GM21381 (cell line): ENCODE results near the gene ATXN10.
A peak's percentile ranks its signal among the peaks of the same experiment; 100 is the strongest.
"Not testable (repeated sequence)": the region's sequence is repeated elsewhere in the genome, so short reads cannot be mapped to it uniquely, and the experiment has no call there.

Source experiments
- ATAC-seq: cut with Tn5 transposase; IDR thresholded peaks from one replicate; pipeline ENCODE4 v1.9.1; 2021; ENCODE audit warnings: mild to moderate bottlenecking, moderate library complexity; ENCODE audit not compliant: unreplicated experiment

ATXN10 gene, protein sequence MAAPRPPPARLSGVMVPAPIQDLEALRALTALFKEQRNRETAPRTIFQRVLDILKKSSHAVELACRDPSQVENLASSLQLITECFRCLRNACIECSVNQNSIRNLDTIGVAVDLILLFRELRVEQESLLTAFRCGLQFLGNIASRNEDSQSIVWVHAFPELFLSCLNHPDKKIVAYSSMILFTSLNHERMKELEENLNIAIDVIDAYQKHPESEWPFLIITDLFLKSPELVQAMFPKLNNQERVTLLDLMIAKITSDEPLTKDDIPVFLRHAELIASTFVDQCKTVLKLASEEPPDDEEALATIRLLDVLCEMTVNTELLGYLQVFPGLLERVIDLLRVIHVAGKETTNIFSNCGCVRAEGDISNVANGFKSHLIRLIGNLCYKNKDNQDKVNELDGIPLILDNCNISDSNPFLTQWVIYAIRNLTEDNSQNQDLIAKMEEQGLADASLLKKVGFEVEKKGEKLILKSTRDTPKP

DNA sequence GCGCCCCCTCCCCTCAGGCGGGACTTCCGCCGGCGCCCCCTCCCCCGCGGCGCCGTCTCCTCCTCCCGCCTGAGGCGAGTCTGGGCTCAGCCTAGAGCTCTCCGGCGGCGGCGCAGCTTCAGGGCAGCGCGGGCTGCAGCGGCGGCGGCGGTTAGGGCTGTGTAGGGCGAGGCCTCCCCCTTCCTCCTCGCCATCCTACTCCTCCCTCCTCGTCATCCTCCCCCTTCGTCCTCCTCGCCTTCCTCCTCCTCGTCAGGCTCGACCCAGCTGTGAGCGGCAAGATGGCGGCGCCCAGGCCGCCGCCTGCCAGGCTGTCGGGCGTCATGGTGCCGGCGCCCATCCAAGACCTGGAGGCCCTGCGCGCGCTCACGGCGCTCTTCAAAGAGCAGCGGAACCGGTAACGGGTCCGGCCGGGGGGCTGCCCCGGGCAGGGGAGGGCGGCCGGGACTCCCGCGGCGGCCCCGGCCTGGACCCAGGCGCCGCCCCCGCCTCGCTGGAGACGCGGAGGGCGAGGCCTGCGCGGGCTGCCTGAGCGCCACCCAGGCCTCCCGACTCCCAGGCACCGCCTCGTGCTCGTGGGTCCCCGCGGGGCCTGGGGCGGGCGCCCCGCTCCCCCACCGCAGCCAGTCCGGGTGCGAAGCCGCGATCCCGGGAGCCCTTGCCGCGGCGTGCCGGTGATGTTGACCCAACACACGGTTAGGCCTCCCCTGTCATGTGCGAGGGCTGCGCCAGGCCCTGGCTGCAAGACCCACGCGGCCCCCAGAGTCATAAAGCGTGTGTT is at the start of gene ATXN10:
ATXN10 (plus strand) TSS at position 52 of the 781 bp plus-strand sequence; CDS start at position 282, 230 bp downstream.
- ATAC-seq = peak; percentile 54

DNA sequence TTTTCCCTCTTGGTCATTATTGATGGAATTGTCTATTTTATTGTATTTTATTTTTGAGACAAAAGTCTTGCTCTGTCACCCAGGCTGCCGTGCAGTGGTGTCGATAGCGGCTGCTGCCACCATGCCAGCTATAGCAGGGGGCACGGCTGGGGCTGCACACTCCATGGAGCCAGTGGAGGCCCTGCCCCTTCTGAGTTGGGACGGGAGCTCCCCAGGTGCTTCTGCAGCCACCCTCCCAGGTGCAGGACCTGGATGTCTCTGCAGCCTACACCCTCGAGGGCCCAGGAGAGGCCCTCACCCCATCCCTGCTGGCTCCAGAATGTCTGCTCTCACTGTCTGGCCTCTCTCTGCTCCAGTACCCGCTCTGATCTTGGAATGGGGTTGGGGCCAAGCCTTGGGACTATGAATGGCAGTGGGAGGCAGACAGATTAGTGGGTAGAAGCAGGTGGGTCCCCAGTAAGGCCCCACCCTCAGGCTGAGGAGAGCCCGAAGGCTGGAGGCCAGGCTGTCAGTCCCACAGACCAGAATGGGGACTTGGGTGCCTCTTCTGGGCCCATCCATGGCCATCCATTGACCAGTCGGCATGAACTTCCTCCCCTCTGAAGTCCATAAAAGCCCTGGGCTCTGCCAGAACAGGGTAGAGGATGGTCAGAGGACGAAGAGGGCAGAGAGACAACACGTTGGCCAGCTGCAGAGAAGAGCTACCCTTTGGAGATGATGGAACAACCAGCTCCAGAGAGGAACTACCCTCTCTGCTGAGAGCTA is 49.6 kb upstream of the ATXN10 start:
- ATAC-seq = no peak

DNA sequence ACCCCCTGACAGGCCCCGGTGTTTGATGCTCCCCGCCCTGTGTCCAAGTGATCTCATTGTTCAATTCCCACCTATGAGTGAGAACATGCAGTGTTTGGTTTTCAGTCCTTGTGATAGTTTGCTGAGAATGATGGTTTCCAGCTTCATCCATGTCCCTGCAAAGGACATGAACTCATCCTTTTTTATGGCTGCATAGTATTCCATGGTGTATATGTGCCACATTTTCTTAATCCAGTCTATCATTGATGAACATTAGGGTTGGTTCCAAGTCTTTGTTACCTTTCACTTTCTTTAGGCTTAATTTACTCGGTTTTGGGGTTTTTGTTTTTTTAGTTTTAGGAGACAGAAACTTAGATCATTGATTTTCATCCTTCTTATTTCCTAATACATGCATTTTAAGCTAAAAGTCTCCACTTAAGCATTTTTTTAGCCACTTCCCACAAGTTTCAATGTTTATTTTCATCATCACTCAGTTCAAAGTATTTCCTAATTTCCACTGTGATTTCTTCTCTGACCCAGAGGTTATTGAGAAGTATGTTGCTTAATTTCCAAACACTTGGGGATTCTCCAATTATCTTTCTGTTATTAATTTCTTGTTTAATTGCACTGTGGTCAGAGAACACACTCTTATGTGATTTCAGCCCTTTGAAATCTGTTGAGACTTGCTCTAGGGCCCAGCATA is 48.0 kb upstream of the ATXN10 start:
- not testable (repeated sequence) for ATAC-seq

DNA sequence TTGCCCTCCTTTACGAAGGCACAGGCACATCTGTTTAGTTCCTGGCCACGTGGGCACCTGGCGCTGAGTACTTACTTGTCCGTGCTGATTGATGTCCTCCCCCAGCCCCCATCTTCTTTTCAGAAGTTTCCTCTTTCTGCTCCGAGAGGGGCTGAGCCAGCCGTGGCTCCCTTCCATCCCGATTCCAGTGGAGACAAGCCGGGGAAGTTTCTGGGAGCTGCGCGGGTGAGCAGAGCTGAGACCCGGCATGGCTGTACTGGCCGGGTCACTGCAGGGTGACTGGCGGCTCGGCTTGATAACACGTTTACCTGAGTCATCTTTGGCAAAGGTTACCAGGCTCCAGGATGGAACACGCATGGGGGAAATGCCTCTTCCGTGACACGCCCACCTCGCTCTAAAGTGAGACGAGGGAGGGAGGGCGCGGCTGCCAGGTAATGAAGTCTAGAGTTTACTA is 45.4 kb upstream of the ATXN10 start:
- ATAC-seq = no peak

DNA sequence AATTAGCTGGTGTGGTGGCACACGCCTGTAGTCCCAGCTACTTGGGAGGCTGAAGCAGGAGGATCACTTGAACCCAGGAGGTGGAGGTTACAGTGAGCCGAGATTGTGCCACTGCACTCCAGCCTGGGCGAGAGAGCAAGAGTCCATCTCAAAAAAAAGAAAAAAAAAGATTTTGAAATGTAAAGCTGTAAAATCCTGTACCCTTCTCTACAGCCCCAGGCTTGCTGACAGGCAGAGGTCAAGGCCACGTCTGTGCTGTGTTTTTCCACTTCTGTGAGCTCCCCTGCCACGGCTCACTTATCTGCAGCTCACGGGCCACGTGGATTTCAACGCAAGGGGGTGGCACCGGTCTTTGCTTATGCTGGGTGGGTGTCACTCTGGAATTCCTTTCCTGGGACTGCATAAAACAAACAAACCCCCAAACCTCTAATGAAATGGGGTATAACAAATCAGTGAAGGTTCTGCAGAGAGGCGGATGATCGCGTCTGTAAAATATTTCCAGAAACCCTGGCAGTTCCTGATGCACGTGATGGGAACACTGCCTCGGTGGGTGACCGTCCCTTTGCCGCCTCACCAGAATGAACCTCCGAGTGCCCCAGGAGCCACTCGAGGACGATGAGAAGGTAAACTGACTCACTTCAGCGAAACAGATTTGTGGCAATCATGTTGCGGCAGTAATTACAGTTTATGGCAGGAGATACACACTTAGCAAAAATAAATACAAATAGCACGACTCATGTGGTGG is 44.0 kb upstream of the ATXN10 start:
- ATAC-seq = no peak

DNA sequence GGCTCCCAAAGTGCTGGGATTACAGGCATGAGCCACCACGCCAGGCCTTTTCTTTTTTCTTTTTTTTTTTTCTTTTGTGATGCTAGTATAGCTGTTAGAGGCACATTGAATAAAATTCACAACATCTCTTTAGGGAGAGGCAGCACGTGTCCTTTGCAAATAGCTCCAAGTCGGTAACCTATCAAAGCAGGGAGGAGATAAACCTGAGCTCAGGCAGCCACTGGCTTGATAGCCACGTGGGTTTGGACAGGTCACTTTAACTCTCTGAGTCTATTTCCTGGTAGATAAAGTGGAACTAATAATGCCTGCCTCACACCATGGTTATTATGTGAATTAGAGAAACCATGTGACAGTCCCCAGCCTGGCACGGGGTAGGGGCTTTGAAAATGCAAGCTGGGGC is 43.1 kb upstream of the ATXN10 start:
- no peak for ATAC-seq

DNA sequence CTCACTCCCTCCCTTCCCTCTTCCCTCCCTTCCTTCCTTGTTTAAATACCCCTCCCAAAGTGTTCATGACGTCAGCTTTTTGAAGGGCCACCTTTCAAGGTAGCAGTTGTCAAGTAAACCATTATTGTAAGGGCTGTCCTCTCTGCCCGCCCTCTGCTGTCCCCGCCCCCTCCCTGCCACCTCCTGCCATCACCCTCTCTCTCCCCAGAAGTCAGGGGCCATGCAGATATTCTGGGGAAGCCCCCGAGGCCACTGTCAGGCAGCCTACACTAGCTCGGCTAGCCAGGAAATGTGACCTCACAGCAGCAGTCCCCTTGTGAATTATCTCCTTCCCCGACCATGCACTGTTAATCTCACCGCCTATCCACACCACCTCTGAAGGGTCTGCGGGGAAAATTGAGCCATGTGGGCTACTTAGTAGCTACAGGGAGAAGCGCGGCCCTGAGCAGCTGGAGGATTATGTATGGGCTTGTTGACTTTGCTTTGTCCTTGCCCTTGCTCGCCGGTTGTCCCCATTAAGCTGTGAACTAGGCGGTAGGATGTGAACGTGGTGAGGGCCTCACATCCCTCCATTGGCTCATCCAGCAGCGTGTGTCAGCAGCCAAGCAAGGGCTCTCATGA is 42.1 kb upstream of the ATXN10 start:
- no peak for ATAC-seq

DNA sequence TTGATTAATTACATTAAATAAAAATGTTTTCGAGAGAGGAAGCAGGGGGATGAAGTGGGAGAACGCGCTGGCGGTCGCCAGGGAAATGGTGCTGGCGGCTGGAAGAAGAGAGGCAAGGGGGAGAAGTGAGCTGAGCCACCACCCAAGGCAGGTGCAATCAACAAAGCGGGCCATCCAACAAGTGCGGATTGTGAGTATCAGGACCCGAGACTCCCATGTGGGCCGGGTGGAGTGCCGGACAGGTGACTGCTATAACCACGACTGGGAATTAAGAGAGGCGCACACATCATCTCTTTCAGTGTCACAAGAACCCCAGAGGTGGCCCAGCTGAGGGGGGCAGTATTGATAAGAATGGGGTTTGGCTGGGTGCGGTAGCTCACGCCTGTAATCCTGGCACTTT is 41.2 kb upstream of the ATXN10 start:
- no peak for ATAC-seq

DNA sequence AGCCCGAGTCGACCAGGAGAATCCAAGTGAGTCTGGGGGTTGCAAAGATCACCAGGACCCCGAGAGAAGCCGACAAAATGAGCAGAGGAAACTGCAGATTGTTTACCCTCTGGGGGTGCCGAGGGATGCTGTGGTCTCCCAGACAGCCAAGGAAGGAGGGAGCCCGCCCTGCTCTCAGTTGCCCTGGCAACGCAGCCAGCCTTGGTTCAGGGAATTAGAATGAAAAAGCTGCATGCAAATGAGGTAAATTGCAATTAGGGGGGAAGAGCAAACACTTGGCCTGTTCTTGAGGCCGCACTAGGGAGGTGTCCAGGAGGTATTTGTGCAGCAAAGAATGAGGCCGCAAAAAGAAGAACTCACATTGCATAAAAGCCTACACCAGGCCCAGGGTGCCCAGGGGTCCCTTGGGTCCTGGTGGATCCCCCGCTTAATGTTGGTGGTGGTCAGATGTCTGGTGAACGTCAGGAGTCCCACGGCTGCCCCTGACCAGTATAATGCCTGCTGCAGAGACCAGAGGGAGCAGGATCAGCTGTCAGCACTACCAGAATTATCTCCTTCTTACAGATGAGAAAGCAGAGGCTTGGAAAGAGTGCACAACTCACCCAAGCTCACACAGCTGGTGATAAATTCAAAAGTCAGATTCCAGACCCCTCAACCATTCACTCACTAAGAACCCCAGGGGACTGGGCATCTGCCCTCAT is 40.3 kb upstream of the ATXN10 start:
- no peak for ATAC-seq

DNA sequence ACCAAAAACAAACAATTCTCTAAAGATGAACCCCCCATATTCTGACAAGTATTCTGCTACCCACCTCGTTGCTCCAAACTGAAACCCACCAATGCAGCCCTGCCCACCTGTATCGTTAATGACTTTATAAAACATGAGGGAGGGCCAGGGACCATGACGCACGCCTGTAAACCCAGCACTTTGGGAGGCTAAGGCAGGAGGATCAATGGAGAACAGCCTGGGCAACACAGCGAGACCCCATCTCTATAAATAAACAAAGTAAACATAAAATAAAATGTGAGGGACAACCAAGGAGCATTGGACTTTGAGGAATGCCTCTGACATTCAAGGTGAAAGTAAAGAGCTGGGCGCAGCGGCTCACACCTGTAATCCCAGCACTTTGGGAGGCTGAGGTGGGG is 39.8 kb upstream of the ATXN10 start:
- ATAC-seq = no peak

DNA sequence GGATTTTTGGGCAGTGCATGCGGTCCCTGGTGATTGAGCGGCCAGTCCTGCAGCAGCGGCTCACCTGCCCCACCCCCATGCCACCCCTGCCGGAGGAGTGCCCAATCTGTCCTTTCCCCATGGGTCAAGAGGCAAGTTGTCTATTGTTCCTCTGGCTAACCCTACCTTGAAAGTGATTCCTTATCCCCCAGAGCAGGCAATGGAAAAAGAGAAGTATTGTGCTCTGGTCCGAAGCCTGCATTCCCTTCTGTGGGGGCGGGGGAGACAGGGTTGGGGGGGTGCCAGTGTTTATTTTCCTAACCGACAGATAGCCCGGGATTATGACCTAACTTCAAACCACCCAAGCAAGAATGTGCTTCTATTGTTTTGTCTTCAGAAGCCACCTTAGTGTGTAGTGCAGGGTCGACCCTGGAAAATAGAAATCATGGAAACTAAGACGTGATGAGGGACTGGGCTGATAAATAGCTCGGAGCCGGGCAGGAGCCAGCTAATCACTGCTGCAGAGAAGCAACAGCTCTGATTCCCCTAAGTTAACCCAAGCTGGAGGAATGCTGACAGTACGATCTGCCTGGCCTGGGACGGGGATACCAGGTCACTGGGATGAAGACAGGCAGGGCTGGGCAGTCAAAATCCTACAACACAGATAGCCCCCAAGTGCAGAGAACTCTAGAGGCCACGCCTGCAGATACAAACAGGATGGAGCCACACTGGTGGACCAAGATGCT is 38.7 kb upstream of the ATXN10 start:
- no peak for ATAC-seq

DNA sequence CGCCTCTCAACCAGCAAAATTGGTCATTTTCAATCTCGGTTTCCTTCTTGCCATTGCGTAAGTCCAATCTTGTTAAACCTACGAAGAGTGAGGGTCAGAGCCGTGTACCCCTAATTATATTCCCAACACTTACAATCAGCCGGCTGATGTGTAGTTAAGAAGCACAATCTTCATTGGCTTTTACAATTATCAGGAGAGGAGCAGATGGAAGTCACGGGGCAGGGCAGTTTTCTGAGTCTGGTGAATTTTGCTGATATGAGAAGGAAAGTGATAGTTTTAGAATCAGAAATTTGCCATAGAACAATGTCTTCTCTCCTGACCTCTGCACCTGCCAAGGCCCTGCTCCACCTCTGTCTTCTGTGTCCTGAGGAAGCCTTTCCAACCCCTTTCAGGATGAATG is 35.0 kb upstream of the ATXN10 start:
- no peak for ATAC-seq

DNA sequence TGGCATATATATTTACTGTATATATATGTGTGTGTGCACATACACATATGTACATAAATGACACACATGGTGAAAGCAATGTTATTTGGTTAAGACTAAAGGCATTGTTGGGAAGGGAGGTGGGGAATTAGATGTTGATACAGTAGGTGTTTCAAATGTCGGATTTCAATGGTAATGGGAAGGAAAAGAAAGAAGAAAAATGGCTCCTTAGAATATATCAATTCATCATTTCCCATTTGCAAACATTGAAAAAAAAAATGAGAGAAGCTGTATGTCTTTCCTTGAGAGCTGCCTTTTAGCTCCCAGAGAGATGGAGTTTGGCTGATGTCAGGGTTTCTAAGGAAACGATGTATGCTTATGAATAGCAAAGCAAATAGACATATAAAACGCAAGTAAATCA is 33.4 kb upstream of the ATXN10 start:
- no peak for ATAC-seq

DNA sequence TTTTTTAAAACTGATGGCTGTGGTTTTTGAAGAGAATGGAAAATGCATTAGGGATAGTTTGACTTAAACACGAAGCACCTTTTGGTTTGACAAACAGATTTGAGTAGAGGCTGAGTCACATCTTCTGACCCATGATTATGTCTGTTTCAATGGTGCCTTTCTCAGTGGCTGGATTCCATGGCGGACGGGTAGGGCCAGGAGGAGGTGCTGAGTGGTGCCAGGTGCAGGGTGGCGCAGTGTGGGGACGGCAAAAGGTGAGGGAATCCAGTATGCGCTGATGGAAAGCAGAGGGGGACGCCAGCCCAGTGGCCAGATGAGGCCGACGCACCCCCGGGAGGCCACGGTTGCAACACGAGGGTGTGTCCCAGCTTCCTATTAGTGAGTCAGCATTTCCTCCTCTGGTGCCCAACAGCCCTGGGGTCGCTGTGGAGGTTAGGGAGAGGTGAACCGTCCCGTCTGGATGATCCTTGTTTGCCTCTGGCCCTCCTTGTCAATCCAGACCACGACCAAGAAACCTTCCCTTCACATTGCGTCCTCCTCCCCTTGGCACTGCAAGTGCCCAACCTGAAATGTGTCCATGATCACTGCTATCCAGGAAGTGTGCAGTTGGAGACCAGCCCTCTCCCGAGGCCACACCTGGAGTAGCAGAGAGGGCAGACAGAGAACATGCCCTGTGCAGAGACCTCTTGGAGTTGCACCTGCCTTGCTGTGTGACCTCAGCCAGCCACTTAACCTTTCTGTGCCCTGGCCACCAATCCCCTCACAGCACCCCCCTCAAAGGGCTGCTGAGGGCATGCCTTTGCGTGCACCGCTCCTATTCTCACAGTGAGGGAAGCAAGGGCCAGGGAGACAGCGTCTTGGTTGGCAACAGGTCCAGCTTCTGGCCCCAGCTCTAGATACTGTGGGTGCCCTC is 32.5 kb upstream of the ATXN10 start:
- ATAC-seq = no peak

DNA sequence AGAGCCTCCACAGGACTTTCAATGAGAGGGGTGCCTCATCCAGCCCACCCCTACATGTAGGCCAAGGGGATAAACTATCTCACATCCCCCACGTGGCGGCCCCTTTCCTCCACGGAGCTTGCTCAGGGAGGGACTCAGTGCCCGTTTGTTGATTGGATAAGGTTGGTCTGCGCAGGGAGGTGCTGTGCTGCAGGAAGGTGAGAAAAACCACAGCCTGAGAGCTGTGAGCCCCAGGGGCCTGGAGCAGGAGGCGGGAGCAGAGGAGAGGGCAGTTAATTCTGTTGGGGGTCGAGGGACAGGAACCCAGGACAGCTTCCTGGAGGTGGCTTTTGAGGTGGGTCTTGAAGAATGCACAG is 31.9 kb upstream of the ATXN10 start:
- ATAC-seq = no peak

DNA sequence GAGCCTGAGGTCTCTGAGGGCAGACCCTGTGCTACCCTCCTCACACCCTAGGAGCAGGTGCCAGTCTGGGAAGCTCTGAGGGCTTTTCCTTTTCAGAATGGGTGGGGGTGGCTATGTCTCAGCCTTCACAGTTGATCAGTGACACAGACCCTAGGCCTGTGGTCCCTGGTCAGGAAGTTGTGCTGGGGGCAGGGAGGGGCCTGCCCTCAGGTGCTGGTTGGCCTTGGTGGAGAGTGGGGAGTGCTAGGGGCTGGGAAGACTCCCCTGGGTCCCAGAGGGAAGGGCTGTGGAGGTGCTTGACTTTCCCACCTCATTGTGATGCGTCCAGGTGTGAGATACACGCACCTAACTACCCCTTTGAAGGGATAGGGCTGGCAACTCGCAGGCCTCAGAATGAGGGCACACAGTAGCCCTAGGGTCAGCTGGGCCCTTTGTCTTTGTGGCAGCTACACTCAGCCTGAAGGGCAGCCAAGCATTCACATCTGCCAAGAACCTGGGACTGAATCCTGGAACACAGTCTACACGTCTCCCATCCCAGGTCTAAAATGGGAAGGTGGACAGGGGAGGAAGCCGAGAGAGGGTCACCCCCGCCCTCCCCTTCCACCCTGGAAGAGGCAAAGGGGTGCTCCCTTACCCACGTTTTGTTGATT is 31.2 kb upstream of the ATXN10 start:
- no peak for ATAC-seq
